Peyer's patch (tissue), 4 donors: ENCODE data around the gene IGF1R. TPM values are rescaled to one million over a fixed set of nuclear protein-coding genes. Genes with fewer than 3 reads are reported as not detected.

ENCODE experiments used
- DNase-seq, 3 donors: peaks; one replicate each; pipeline ENCODE4 v3.0.0-alpha.2; 2017 to 2019
- H3K27ac ChIP-seq, 4 donors: fragments of 200-600 bp; sonication (generic); one replicate each; pipeline ENCODE4 v1.5.1; 2016 to 2019
- H3K27me3 ChIP-seq, 2 donors: fragments of 200-600 bp; sonication (generic); one replicate each; pipeline ENCODE4 v1.5.1; 2019
- H3K36me3 ChIP-seq, 3 donors: fragments of 200-600 bp; sonication (generic); one replicate each; pipeline ENCODE4 v1.5.1; 2016 to 2019
- H3K4me1 ChIP-seq, 4 donors: fragments of 200-600 bp; sonication (generic); one replicate each; pipeline ENCODE4 v1.5.1; 2016 to 2019
- H3K4me3 ChIP-seq, 4 donors: fragments of 200-600 bp; sonication (generic); 1 replicate in 3 of 4; 2 replicates in 1 of 4; pipeline ENCODE4 v1.5.1; 2016 to 2019; ENCODE audit warnings: mild to moderate bottlenecking in 1 of 4
- H3K9me3 ChIP-seq, 4 donors: fragments of 200-600 bp; sonication (generic); one replicate each; pipeline ENCODE4 v1.5.1; 2016 to 2019; ENCODE audit warnings: mild to moderate bottlenecking in 1 of 4
- CTCF ChIP-seq, 6 experiments: fragments of 450-650 bp in 4 of 6; fragments of 200-600 bp in 2 of 6; sonication (generic) in 1 of 6; IDR thresholded peaks; one replicate each; pipeline ENCODE4 v1.5.1; 2017 to 2019; ENCODE audit warnings: antibody characterized with exemption in 6 of 6, mild to moderate bottlenecking in 3 of 6, moderate library complexity in 1 of 6
- POLR2A ChIP-seq, 2 donors: fragments of 450-650 bp; IDR thresholded peaks; one replicate each; pipeline ENCODE4 v1.5.1; 2017; ENCODE audit warnings: antibody characterized with exemption in 2 of 2, mild to moderate bottlenecking in 2 of 2, moderate library complexity in 2 of 2
- total RNA-seq, 4 donors: library from RNA; depleted of rRNA; stranded (reverse); fragments of >200 nt; gene quantifications; one replicate each; pipeline ENCODE4 v1.1.0, GENCODE V29; 2016

IGF1R gene
- total RNA-seq, 4 donors from 2014 or later: 29.6 to 176 (median 88.1) TPM

- H3K27me3 ChIP-seq: no peaks in the 10 kb centered on the region
- H3K9me3 ChIP-seq: no peaks in the 10 kb centered on the region
- TF ChIP-seq CTCF (IDR thresholded peaks at IDR 0.05) (no peak), POLR2A (IDR thresholded peaks at IDR 0.05) (no peak)
- peak overlapping the region; percentile 28 to 92 (median 83) for H3K27ac ChIP-seq
- no peaks in the 10 kb centered on the region for H3K36me3 ChIP-seq
- H3K4me3 ChIP-seq: peak overlapping the region; percentile 63 to 87 (median 71)
- peak; percentile 34 to 64 (median 58) for DNase-seq
- peaks cover 0 to 13% (median 5%) of the 10 kb centered on the region in 4 donors for H3K4me1 ChIP-seq
Observed at GRCh38 chr15:98650417-98651035, 2.2 kb downstream of the IGF1R start.

- Histone ChIP-seq H3K4me1 (peaks cover 0 to 13% (median 5%) of the 10 kb centered on the region in 4 donors), H3K27me3 (no peaks in the 10 kb centered on the region), H3K4me3 (peak overlapping the region; percentile 63 to 87 (median 71)), H3K9me3 (no peaks in the 10 kb centered on the region), H3K36me3 (no peaks in the 10 kb centered on the region), H3K27ac (peak overlapping the region; percentile 28 to 92 (median 83))
- TF ChIP-seq CTCF (IDR thresholded peaks at IDR 0.05) (no peak), POLR2A (IDR thresholded peaks at IDR 0.05) (no peak)
- DNase-seq: peak in 1 of 3 donors; percentile 53
Observed at GRCh38 chr15:98651036-98651481, 2.7 kb downstream of the IGF1R start.

GRCh38 chr15:98651581-98652220 is 3.4 kb downstream of the IGF1R start:
- H3K9me3 ChIP-seq: no peaks in the 10 kb centered on the region
- no peak for DNase-seq
- H3K27me3 ChIP-seq: no peaks in the 10 kb centered on the region
- no peak for TF ChIP-seq CTCF (IDR thresholded peaks at IDR 0.05)
- H3K27ac ChIP-seq: peak overlapping the region in 3 of 4 donors; percentile 83 to 92 (median 83)
- no peaks in the 10 kb centered on the region for H3K36me3 ChIP-seq
- peaks cover 0 to 13% (median 5%) of the 10 kb centered on the region in 4 donors for H3K4me1 ChIP-seq
- H3K4me3 ChIP-seq: peak overlapping the region; percentile 63 to 87 (median 71)

DNA sequence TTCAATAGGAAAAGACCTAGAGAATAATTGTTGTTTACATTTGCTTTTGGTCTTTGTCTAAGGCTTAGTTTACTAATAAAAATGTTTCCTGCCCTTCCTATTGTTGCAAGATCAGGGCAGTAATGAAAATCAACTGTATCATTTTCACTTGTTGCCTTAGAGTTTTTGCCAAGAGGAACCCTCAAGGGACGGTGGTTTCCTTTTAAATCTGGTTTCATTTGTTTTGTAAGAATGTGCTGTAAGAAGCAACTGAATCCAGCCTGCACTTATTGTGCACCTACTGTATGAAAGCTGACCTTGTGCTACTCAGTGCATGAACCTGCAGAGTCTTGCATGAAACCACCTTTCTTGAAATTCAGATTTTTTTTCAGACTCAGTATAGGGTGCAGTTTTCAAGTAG is 5.3 kb downstream of the IGF1R start:
- Histone ChIP-seq H3K36me3 (no peaks in the 10 kb centered on the region), H3K4me3 (no peak overlapping the region), H3K27ac (no peak overlapping the region), H3K4me1 (peaks cover 0 to 8% (median 5%) of the 10 kb centered on the region in 4 donors), H3K27me3 (no peaks in the 10 kb centered on the region), H3K9me3 (no peaks in the 10 kb centered on the region)
- no peak for DNase-seq
- no peak for TF ChIP-seq POLR2A (IDR thresholded peaks at IDR 0.05)
- TF ChIP-seq CTCF (IDR thresholded peaks at IDR 0.05): no peak

DNA sequence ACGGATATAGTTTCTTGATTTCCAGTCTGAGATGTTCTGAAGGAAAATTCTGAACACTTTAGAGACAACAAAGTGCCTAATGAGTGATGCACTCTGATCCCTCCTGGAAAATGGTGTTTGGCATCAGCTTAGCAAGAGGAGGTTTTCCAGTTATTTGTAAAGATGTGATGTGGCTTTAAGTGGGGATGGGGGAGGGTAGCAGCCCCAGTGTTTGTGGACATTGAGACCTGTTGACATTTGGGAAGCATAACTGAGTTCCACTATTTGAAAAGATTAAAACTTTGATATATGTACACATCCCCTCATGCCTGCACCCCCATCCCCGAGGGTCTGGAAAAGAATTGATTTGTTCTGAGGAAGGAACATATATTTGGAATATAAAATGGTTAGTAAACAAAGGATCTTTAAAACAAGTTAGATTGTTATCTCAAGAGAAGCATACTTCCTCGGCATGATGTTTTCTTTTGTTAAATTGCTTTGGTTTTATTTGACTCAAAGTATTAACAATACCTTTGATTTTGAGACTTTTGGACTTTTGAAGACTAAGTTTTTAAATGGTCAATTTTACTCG is 6.5 kb downstream of the IGF1R start:
- Histone ChIP-seq H3K9me3 (no peaks in the 10 kb centered on the region), H3K36me3 (no peaks in the 10 kb centered on the region), H3K4me1 (peaks cover 0 to 12% (median 4%) of the 10 kb centered on the region in 4 donors), H3K27me3 (no peaks in the 10 kb centered on the region), H3K27ac (no peak overlapping the region), H3K4me3 (no peak overlapping the region)
- DNase-seq: no peak
- TF ChIP-seq CTCF (IDR thresholded peaks at IDR 0.05): no peak
